NB4 (cell line): ENCODE results near the gene CCDC180.

Source experiments
- DNase-seq: peaks from one replicate; pipeline ENCODE4 v3.0.0; 2010; ENCODE audit warnings: low read depth
- H3K4me3 ChIP-seq: one replicate; pipeline ENCODE4 v1.5.1; 2011; ENCODE audit warnings: mild to moderate bottlenecking, low read depth, low read length, moderate library complexity
- CTCF ChIP-seq: IDR thresholded peaks from one replicate; pipeline ENCODE4 v1.5.1; 2012; ENCODE audit warnings: low read depth, low read length
- MAX ChIP-seq: IDR thresholded peaks from 2 replicates; pipeline ENCODE4 v1.6.1; 2011; ENCODE audit warnings: low read depth, low read length
- MYC ChIP-seq: IDR thresholded peaks from 2 replicates; pipeline ENCODE4 v1.6.1; 2011; ENCODE audit warnings: low read depth, low read length
- POLR2A ChIP-seq: IDR thresholded peaks from 2 replicates; pipeline ENCODE4 v1.6.1; 2011; ENCODE audit warnings: mild to moderate bottlenecking; ENCODE audit not compliant: insufficient read length; ENCODE audit errors: extremely low read depth

Gene CCDC180

GRCh38 chr9:97280755-97281330 is 26.6 kb upstream of the CCDC180 start:
- no peak for TF ChIP-seq MYC
- DNase-seq: no peak
- H3K4me3 ChIP-seq: no peak overlapping the region

GRCh38 chr9:97283768-97284167 is 23.7 kb upstream of the CCDC180 start:
- TF ChIP-seq MYC: no peak
- no peak for TF ChIP-seq CTCF
- TF ChIP-seq MAX: no peak
- TF ChIP-seq POLR2A: no peak
- no peak overlapping the region for H3K4me3 ChIP-seq
- DNase-seq: no peak

GRCh38 chr9:97284798-97285197 is 22.7 kb upstream of the CCDC180 start:
- DNase-seq: no peak
- H3K4me3 ChIP-seq: no peak overlapping the region
- TF ChIP-seq POLR2A: no peak
- no peak for TF ChIP-seq MAX
- TF ChIP-seq CTCF: no peak
- no peak for TF ChIP-seq MYC

GRCh38 chr9:97292200-97292599 is 15.3 kb upstream of the CCDC180 start:
- no peak overlapping the region for H3K4me3 ChIP-seq
- no peak for DNase-seq
- TF ChIP-seq MAX: no peak
- no peak for TF ChIP-seq CTCF
- no peak for TF ChIP-seq MYC
- no peak for TF ChIP-seq POLR2A

- H3K4me3 ChIP-seq: no peak overlapping the region
- no peak for DNase-seq
- TF ChIP-seq CTCF (no peak), POLR2A (no peak), MYC (no peak), MAX (no peak)
Observed at GRCh38 chr9:97293207-97293721, 14.2 kb upstream of the CCDC180 start.

GRCh38 chr9:97293818-97294217 is 13.6 kb upstream of the CCDC180 start:
- no peak overlapping the region for H3K4me3 ChIP-seq
- TF ChIP-seq POLR2A: no peak
- TF ChIP-seq MYC: no peak
- no peak for TF ChIP-seq CTCF
- no peak for TF ChIP-seq MAX
- no peak for DNase-seq
